HFF-Myc (cell line): ENCODE results near the gene OSGIN1.
"Not testable (repeated sequence)": the region's sequence is repeated elsewhere in the genome, so short reads cannot be mapped to it uniquely, and the experiment has no call there.

ENCODE experiments used
- DNase-seq: peaks from one replicate; pipeline ENCODE4 v3.0.0-alpha.2; 2011; ENCODE audit warnings: low read depth; ENCODE audit errors: extremely low read depth
- H3K4me3 ChIP-seq: replicated peaks from 2 replicates; pipeline ENCODE4 v1.5.1; 2011; ENCODE audit warnings: low read depth, mild to moderate bottlenecking, control low read depth, low read length
- CTCF ChIP-seq: IDR thresholded peaks from 2 replicates; pipeline ENCODE4 v1.5.1; 2012; ENCODE audit warnings: mild to moderate bottlenecking, low read depth, low read length, control low read depth; ENCODE audit errors: missing control alignments

OSGIN1 gene

GRCh38 chr16:83947642-83948234 is 5.3 kb upstream of the OSGIN1 start:
- no peak for TF ChIP-seq CTCF
- H3K4me3 ChIP-seq, result no peak overlapping the region
- no peak for DNase-seq

GRCh38 chr16:83948914-83949723 is 3.9 kb upstream of the OSGIN1 start:
- no peak for DNase-seq
- no peak for TF ChIP-seq CTCF

GRCh38 chr16:83949724-83950001 is 3.4 kb upstream of the OSGIN1 start:
- H3K4me3 ChIP-seq, result no peak overlapping the region
- no peak for TF ChIP-seq CTCF
- DNase-seq, result no peak

More at GRCh38 chr16:83948914-83949723, 3.9 kb upstream of the OSGIN1 start:
- H3K4me3 ChIP-seq, result no peak overlapping the region

GRCh38 chr16:83950862-83951399 is 2.1 kb upstream of the OSGIN1 start:
- not testable (repeated sequence) for DNase-seq, H3K4me3 ChIP-seq

GRCh38 chr16:83951544-83951943 is 1.5 kb upstream of the OSGIN1 start:
- H3K4me3 ChIP-seq, result no peak overlapping the region
- no peak for DNase-seq
- TF ChIP-seq CTCF, result no peak

- DNase-seq, result peak; percentile 33
- H3K4me3 ChIP-seq, result peak overlapping the region; percentile 51; the same call in 1 of the 2 replicates
- no peak for TF ChIP-seq CTCF
Observed at GRCh38 chr16:83952587-83952939, 477 bp upstream of the OSGIN1 start.

- TF ChIP-seq CTCF, result peak; percentile 52
- DNase-seq, result no peak
- peak overlapping the region; percentile 51 for H3K4me3 ChIP-seq
Observed at GRCh38 chr16:83953796-83954576, 946 bp downstream of the OSGIN1 start.
